LNCAP (cell line): ENCODE data around the gene PLXNA3.

Experiments used
- CTCF ChIP-seq: fragments of 450-650 bp; IDR thresholded peaks from 2 replicates; pipeline ENCODE4 v1.5.1; 2017; ENCODE audit warnings: mild to moderate bottlenecking

Gene PLXNA3

GRCh38 chrX:154477891-154478477 is 19.9 kb downstream of the PLXNA3 start:
- TF ChIP-seq CTCF: no peak

- TF ChIP-seq CTCF: no peak
These were observed 20.9 kb downstream of the PLXNA3 start, which contains the start of gene LAGE3 for GRCh38 chrX:154478728-154479622. TSS of gene LAGE3 (minus strand) at chrX:154479281. CDS start at chrX:154478915, 366 bp downstream.

GRCh38 chrX:154481195-154481594 is 23.1 kb downstream of the PLXNA3 start:
- no peak for TF ChIP-seq CTCF

- TF ChIP-seq CTCF: no peak
These were observed 24.0 kb downstream of the PLXNA3 start for GRCh38 chrX:154481911-154482601.

- TF ChIP-seq CTCF: no peak
These were observed 24.7 kb downstream of the PLXNA3 start for GRCh38 chrX:154482786-154483185.

GRCh38 chrX:154483325-154483724 is 25.2 kb downstream of the PLXNA3 start:
- no peak for TF ChIP-seq CTCF

- TF ChIP-seq CTCF: no peak
These were observed 26.4 kb downstream of the PLXNA3 start for GRCh38 chrX:154484255-154485149.
